Neural progenitor cell (in vitro differentiated cells): ENCODE data around the gene HCRTR1.

Experiments used
- CTCF ChIP-seq: fragments of 200-600 bp; sonication (generic); IDR thresholded peaks from 2 replicates; pipeline ENCODE4 v1.5.1; 2017; ENCODE audit warnings: antibody characterized with exemption, mild to moderate bottlenecking
- EZH2 ChIP-seq: fragments of 200-600 bp; sonication (generic); IDR thresholded peaks from 2 replicates; pipeline ENCODE4 v1.6.1; 2017; ENCODE audit warnings: antibody characterized with exemption, mild to moderate bottlenecking, moderate library complexity

GRCh38 chr1:31637915-31638673 lies 20.6 kb downstream of the HCRTR1 start:
- no peak for TF ChIP-seq CTCF
- no peak for TF ChIP-seq EZH2
